H1 (cell line): ENCODE results near the gene ETF1. TPM values are rescaled to one million over a fixed set of nuclear protein-coding genes. Genes with fewer than 3 reads are reported as not detected.

Experiments
- CTCF ChIA-PET: fragments of 300-600 bp; sonication (Branson Sonifier 250); formaldehyde crosslinking; loops from one replicate; lab custom pipeline; 2021; ENCODE audit not compliant: partially characterized antibody; lab: Charles Lee
- POLR2A ChIA-PET: fragments of 300-600 bp; sonication (Branson Sonifier 250); formaldehyde crosslinking; loops from one replicate; lab custom pipeline; 2021; ENCODE audit warnings: inconsistent platforms; ENCODE audit not compliant: partially characterized antibody; lab: Charles Lee
- DNase-seq, 2 experiments: peaks; one replicate each; pipeline versions ENCODE4 v3.0.0 to v3.0.0-alpha.2; 2010 to 2022; ENCODE audit warnings: low spot score in 2 of 2, low read depth in 1 of 2, mixed read lengths in 1 of 2
- FAIRE-seq: peaks from 2 replicates; lab custom pipeline; 2011; peaks lifted over from hg19 to GRCh38; lab: Jason Lieb, UNC
- H2AFZ ChIP-seq: 2 replicates; pipeline ENCODE4 v1.8.1; 2012; ENCODE audit warnings: low read length, inconsistent platforms
- H2AK5ac ChIP-seq: 2 replicates; pipeline ENCODE4 v1.6.1; 2013; ENCODE audit warnings: low read depth, low read length
- H2BK120ac ChIP-seq: replicated peaks from 2 replicates; pipeline ENCODE3; 2013; ENCODE audit warnings: low read depth, low read length, inconsistent platforms
- H2BK12ac ChIP-seq: 2 replicates; pipeline ENCODE4 v1.6.1; 2013; ENCODE audit warnings: low read depth, low read length
- H2BK15ac ChIP-seq: 2 replicates; pipeline ENCODE4 v1.6.1; 2013; ENCODE audit warnings: low read length
- H2BK20ac ChIP-seq: 2 replicates; pipeline ENCODE4 v1.6.1; 2013; ENCODE audit warnings: low read length
- H2BK5ac ChIP-seq: 2 replicates; pipeline ENCODE4 v1.6.1; 2013; ENCODE audit warnings: low read depth, low read length
- H3K14ac ChIP-seq: 2 replicates; pipeline ENCODE4 v1.6.1; 2013; ENCODE audit warnings: inconsistent platforms; ENCODE audit not compliant: insufficient read length
- H3K18ac ChIP-seq: 2 replicates; pipeline ENCODE4 v1.6.1; 2013; ENCODE audit warnings: low read length; ENCODE audit errors: extremely low read depth
- H3K23ac ChIP-seq: 2 replicates; pipeline ENCODE4 v1.6.1; 2013; ENCODE audit warnings: inconsistent platforms; ENCODE audit not compliant: insufficient read length
- H3K23me2 ChIP-seq: 2 replicates; pipeline ENCODE4 v1.6.1; 2013; ENCODE audit warnings: low read depth, low read length
- H3K27ac ChIP-seq: 2 replicates; pipeline ENCODE4 v1.6.1; 2011; ENCODE audit warnings: low read depth, low read length, inconsistent platforms
- H3K27me3 ChIP-seq, 4 experiments: replicated peaks in 1 of 4; 1 replicate in 1 of 4; 2 replicates in 3 of 4; pipeline versions ENCODE4 v1.6.1 to v1.8.1; 2011 to 2013; ENCODE audit warnings: low read length in 3 of 4, mild to moderate bottlenecking in 3 of 4, inconsistent platforms in 2 of 4, mixed read lengths in 2 of 4, moderate library complexity in 1 of 4; ENCODE audit not compliant: control insufficient read depth in 3 of 4, insufficient read depth in 3 of 4; ENCODE audit errors: extremely low read depth in 1 of 4
- H3K36me3 ChIP-seq, 4 experiments: 2 replicates each; pipeline versions ENCODE4 v1.6.1 to v1.8.1; 2011 to 2013; ENCODE audit warnings: mild to moderate bottlenecking in 4 of 4, low read length in 3 of 4, moderate library complexity in 2 of 4, control low read depth in 1 of 4, inconsistent platforms in 1 of 4; ENCODE audit not compliant: insufficient read depth in 4 of 4, control insufficient read depth in 2 of 4
- H3K4ac ChIP-seq: replicated peaks from 2 replicates; pipeline ENCODE3; 2013; ENCODE audit warnings: low read length, low read depth, mixed read lengths, inconsistent platforms; ENCODE audit not compliant: insufficient read length
- H3K4me1 ChIP-seq, 4 experiments: replicated peaks in 1 of 4; 1 replicate in 1 of 4; 2 replicates in 3 of 4; pipeline versions ENCODE4 v1.6.1 to v1.8.1; 2011 to 2013; ENCODE audit warnings: low read length in 3 of 4, inconsistent platforms in 2 of 4, mixed read lengths in 1 of 4; ENCODE audit not compliant: insufficient read depth in 4 of 4, control insufficient read depth in 3 of 4
- H3K4me2 ChIP-seq, 2 experiments: 2 replicates each; pipeline versions ENCODE4 v1.6.1 to v1.8.1; 2011 to 2013; ENCODE audit warnings: low read depth in 2 of 2, low read length in 2 of 2, control low read depth in 1 of 2, inconsistent platforms in 1 of 2, mild to moderate bottlenecking in 1 of 2; ENCODE audit not compliant: insufficient read depth in 1 of 2
- H3K4me3 ChIP-seq, 4 experiments: fragments of 200-600, 300-600 bp in 1 of 4; sonication (generic), shearing (Covaris generic), sonication (Bioruptor Twin) in 1 of 4; 2 replicates each; pipeline versions ENCODE4 v1.5.1 to v1.8.1; 2011 to 2016; ENCODE audit warnings: low read length in 4 of 4, low read depth in 3 of 4, control low read depth in 2 of 4, inconsistent platforms in 2 of 4, mild to moderate bottlenecking in 2 of 4, mixed read lengths in 1 of 4, moderate library complexity in 1 of 4; ENCODE audit not compliant: insufficient read depth in 2 of 4; ENCODE audit errors: extremely low read depth in 1 of 4
- H3K56ac ChIP-seq: replicated peaks from 2 replicates; pipeline ENCODE3; 2013; ENCODE audit warnings: low read depth, mild to moderate bottlenecking, mixed read lengths, low read length, inconsistent platforms; ENCODE audit not compliant: insufficient read length
- H3K79me1 ChIP-seq: 2 replicates; pipeline ENCODE4 v1.6.1; 2013; ENCODE audit warnings: low read depth, low read length, control low read depth
- H3K79me2 ChIP-seq, 2 experiments: 2 replicates each; pipeline versions ENCODE4 v1.6.1 to v1.8.1; 2012 to 2013; ENCODE audit warnings: low read length in 2 of 2, mild to moderate bottlenecking in 2 of 2, inconsistent platforms in 1 of 2; ENCODE audit not compliant: insufficient read depth in 2 of 2, control insufficient read depth in 1 of 2
- H3K9ac ChIP-seq, 4 experiments: replicated peaks in 1 of 4; 1 replicate in 1 of 4; 2 replicates in 3 of 4; pipeline versions ENCODE4 v1.6.1 to v1.8.1; 2011 to 2013; ENCODE audit warnings: low read depth in 3 of 4, low read length in 3 of 4, control low read depth in 2 of 4, mild to moderate bottlenecking in 2 of 4, moderate library complexity in 2 of 4, inconsistent platforms in 1 of 4; ENCODE audit errors: extremely low read depth in 1 of 4
- H3K9me3 ChIP-seq, 2 experiments: 2 replicates each; pipeline versions ENCODE4 v1.6.1 to v1.8.1; 2012 to 2013; ENCODE audit warnings: mild to moderate bottlenecking in 2 of 2, moderate library complexity in 2 of 2, control low read depth in 1 of 2, inconsistent platforms in 1 of 2, low read depth in 1 of 2, low read length in 1 of 2, mixed read lengths in 1 of 2; ENCODE audit not compliant: insufficient read depth in 2 of 2
- H4K20me1 ChIP-seq, 2 experiments: replicated peaks in 1 of 2; 2 replicates each; pipeline versions ENCODE3 to v1.8.1; 2011 to 2013; ENCODE audit warnings: inconsistent platforms in 2 of 2, low read length in 2 of 2, mild to moderate bottlenecking in 1 of 2; ENCODE audit not compliant: insufficient read depth in 2 of 2, control insufficient read depth in 1 of 2
- H4K5ac ChIP-seq: 2 replicates; pipeline ENCODE4 v1.6.1; 2013; ENCODE audit warnings: low read length, low read depth, mixed read lengths, inconsistent platforms; ENCODE audit not compliant: insufficient read length
- H4K8ac ChIP-seq: 2 replicates; pipeline ENCODE4 v1.8.0; 2013; ENCODE audit warnings: mild to moderate bottlenecking, moderate library complexity, low read length, inconsistent platforms; ENCODE audit not compliant: insufficient read depth; ENCODE audit errors: extremely low read depth
- H4K91ac ChIP-seq: replicated peaks from 2 replicates; pipeline ENCODE3; 2013; ENCODE audit warnings: low read length, mixed read lengths, inconsistent platforms; ENCODE audit not compliant: insufficient read length
- CBX8 ChIP-seq: fragments of 300-800, 300-1000 bp; sonication (generic); IDR thresholded peaks from 2 replicates; pipeline ENCODE4 v1.7.1; 2016; ENCODE audit warnings: low read depth, low read length, borderline replicate concordance
- CTBP2 ChIP-seq: IDR thresholded peaks from 2 replicates; pipeline ENCODE4 v1.7.0; 2011; ENCODE audit warnings: borderline replicate concordance, mild to moderate bottlenecking, moderate library complexity, mixed read lengths, low read length; ENCODE audit not compliant: insufficient read depth, insufficient read length
- E2F6 ChIP-seq: IDR thresholded peaks from 2 replicates; pipeline ENCODE4 v1.6.1; 2012; ENCODE audit warnings: inconsistent platforms
- GTF2F1 ChIP-seq: IDR thresholded peaks from 2 replicates; pipeline ENCODE4 v1.6.1; 2012; ENCODE audit warnings: low read depth, low read length, improper control_type of control experiment, borderline replicate concordance
- RNF2 ChIP-seq: fragments of 200-900, 300-1000 bp; sonication (generic); IDR thresholded peaks from 2 replicates; pipeline ENCODE4 v1.7.1; 2016; ENCODE audit warnings: borderline replicate concordance, low read depth, mild to moderate bottlenecking, antibody characterized with exemption, low read length; ENCODE audit not compliant: poor library complexity, severe bottlenecking; ENCODE audit errors: missing control alignments
- SP1 ChIP-seq: IDR thresholded peaks from 2 replicates; pipeline ENCODE4 v1.6.1; 2011; ENCODE audit warnings: low read depth, low read length
- TAF7 ChIP-seq: optimal IDR thresholded peaks from 2 replicates; pipeline ENCODE3; 2011; ENCODE audit warnings: low read depth, mild to moderate bottlenecking, inconsistent platforms, low read length, moderate library complexity, borderline replicate concordance
- WGBS, 2 experiments: shearing (Covaris generic) in 1 of 2; methylation state at CpG; one replicate each; pipeline versions ENCODE4 v1.1.6 to v1.1.7; 2013 to 2015; ENCODE audit warnings: low lambda C conversion rate in 2 of 2, mixed read lengths in 2 of 2, inconsistent platforms in 1 of 2, low coverage in 1 of 2, missing lambda C conversion rate in 1 of 2; ENCODE audit not compliant: insufficient replicate concordance in 2 of 2, insufficient coverage in 1 of 2, insufficient read length in 1 of 2; ENCODE audit errors: extremely low coverage in 1 of 2, missing lambda C conversion rate in 1 of 2; 5-methylcytosine and 5-hydroxymethylcytosine counted together
- polyA plus RNA-seq, 7 experiments: library from polyadenylated mRNA; depleted of rRNA in 3 of 7; stranded (reverse) in 5 of 7; unstranded in 2 of 7; fragments of >200 nt in 5 of 7; fragments of 200-250 nt in 2 of 7; gene quantifications; 1 replicate in 5 of 7; 2 replicates in 1 of 7; 4 replicates in 1 of 7; pipeline versions ENCODE4 v1.2.1 to v1.2.3, GENCODE V29; 2011 to 2013; ENCODE audit warnings: missing spikeins in 2 of 7, mixed read lengths in 2 of 7
- total RNA-seq: library from RNA; stranded (reverse); fragmentation: NEBNext Ultra II Directional; extraction: Animal tissue kit (Norgen Biotek cat#: 25700); gene quantifications from 2 replicates; pipeline ENCODE4 v1.2.1, GENCODE V29; 2021

The ETF1 gene
- total and polyA plus RNA-seq, 2 of the 8 experiments (the other 6 are each of a cell fraction or from before 2014, with no cell fraction given): 50.5 to 168 TPM

DNA sequence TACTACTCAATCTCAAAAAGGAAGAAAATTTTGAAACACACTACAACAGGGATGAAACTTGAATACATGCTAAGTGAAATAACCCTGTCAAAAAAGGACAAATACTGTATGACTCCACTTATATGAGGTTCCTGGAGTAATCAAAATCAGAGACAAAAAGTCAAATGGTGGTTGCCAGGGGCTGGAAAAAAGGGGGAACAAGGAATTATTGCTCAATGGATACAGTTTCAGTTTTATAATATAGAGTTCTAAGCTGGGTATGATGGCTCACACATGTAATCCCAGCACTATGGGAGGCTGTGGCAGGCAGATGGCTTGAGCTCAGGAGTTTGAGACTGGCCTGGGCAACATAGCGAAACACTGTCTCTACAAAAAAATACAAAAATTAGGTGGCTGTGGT, 29.0 kb downstream of the ETF1 start:
- no peak overlapping the region for H2AK5ac ChIP-seq
- TF ChIP-seq SP1 (no peak), GTF2F1 (no peak), CTBP2 (no peak), RNF2 (no peak), CBX8 (no peak), TAF7 (no peak), E2F6 (no peak)
- H3K18ac ChIP-seq: no peak overlapping the region
- H4K5ac ChIP-seq: no peak overlapping the region
- peaks cover 31 to 91% (median 70%) of the 10 kb centered on the region in 4 experiments for H3K36me3 ChIP-seq
- no peak overlapping the region for H2BK5ac ChIP-seq
- no peak overlapping the region for H2BK15ac ChIP-seq
- H2BK12ac ChIP-seq: no peak overlapping the region
- no peak overlapping the region for H2BK120ac ChIP-seq
- no peak overlapping the region for H2AFZ ChIP-seq
- no peaks in the 10 kb centered on the region for H3K9me3 ChIP-seq
- no peak overlapping the region for H3K23ac ChIP-seq
- no peak overlapping the region for H3K4me3 ChIP-seq
- H3K23me2 ChIP-seq: no peaks in the 10 kb centered on the region
- H3K4ac ChIP-seq: no peak overlapping the region
- H2BK20ac ChIP-seq: no peak overlapping the region
- ChIA-PET CTCF (interaction anchor here (1.1 to 2.7 kb wide), 3 partner anchors 10 to 34 kb away, joined by 3 to 24 read pairs (median 6); no protein-coding TSS in a partner anchor), POLR2A (interaction anchor here (0.6 to 1.7 kb wide), 5 partner anchors 10 to 751 kb away, joined by 3 to 8 read pairs (median 4); no protein-coding TSS in a partner anchor)
- H3K14ac ChIP-seq: no peak overlapping the region
- H3K56ac ChIP-seq: no peak overlapping the region
- H3K4me1 ChIP-seq: no peaks in the 10 kb centered on the region
- 94% methylated on average over 1 of the region's 1 CpG; no CpG with 5 or more reads in 1 of the 2 experiments for WGBS, 2 experiments
- no peak overlapping the region for H4K91ac ChIP-seq
- peaks cover 7% of the 10 kb centered on the region in 2 experiments for H4K20me1 ChIP-seq
- DNase-seq (no peak), FAIRE-seq (no peak)
- H3K27me3 ChIP-seq: no peaks in the 10 kb centered on the region
- H3K79me1 ChIP-seq: peaks cover 3% of the 10 kb centered on the region; the same call in 1 of the 2 replicates
- no peak overlapping the region for H3K27ac ChIP-seq
- H3K9ac ChIP-seq: no peak overlapping the region
- H3K79me2 ChIP-seq: peaks cover 0 to 7% of the 10 kb centered on the region in 2 experiments; a peak in 2 of 4 replicates
- no peak overlapping the region for H4K8ac ChIP-seq
- H3K4me2 ChIP-seq: no peak overlapping the region
